GM21367 (cell line): ENCODE results near the gene MIB2.
A peak's percentile ranks its signal among the peaks of the same experiment; 100 is the strongest.
"Not testable (repeated sequence)": the region's sequence is repeated elsewhere in the genome, so short reads cannot be mapped to it uniquely, and the experiment has no call there.

Source experiments
- ATAC-seq: cut with Tn5 transposase; IDR thresholded peaks from one replicate; pipeline ENCODE4 v1.9.1; 2021; ENCODE audit not compliant: unreplicated experiment

The MIB2 gene

DNA sequence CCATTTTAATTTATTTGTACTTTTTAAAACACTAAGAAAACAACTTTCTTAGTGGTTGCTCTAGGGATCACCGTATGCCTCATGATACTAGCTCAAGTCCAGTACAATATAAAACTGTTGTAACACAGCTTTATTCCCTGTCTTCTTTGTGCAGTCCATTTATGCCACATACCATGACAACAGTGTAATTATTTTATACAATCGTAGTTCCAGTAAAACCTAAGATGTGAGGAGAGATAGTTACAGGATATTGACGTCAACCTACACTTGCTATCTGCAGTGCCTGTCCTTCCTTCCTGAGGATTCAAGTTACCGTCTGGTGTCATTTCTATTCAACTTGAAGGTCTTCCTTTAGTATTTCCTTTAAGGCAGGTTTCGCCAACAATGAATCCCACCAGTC, 31.0 kb downstream of the MIB2 start:
- ATAC-seq, result not testable (repeated sequence)

- ATAC-seq, result not testable (repeated sequence)
These were observed 32.4 kb downstream of the MIB2 start for GRCh38 chr1:1647567-1648241.

GRCh38 chr1:1648265-1648664, 33.0 kb downstream of the MIB2 start:
- not testable (repeated sequence) for ATAC-seq

- peak; percentile 61 for ATAC-seq
These were observed 43.6 kb downstream of the MIB2 start, which contains the start of gene CDK11B for GRCh38 chr1:1658583-1659549. TSS of gene CDK11B (minus strand) at chr1:1659004. CDS start at chr1:1657485, 1,519 bp downstream.

DNA sequence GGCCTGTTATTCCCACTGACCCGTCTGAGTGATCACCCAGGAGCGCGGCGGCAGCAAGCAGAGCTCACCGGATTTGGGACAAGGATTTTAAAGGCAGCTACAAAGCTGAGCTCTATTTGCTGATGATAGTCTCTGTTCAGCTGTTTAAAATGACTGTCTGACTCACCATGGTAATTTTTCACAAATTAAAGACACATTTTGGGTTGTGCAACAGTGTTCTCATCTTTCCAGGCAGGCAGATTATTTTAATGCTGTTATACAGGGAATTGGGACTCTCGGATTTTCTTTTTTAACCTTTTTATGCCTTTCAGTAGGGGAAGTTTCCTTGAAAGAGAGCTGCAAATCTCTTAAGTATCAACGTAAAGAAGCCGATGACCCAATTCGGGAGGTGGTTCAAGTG, 47.1 kb downstream of the MIB2 start:
- not testable (repeated sequence) for ATAC-seq

DNA sequence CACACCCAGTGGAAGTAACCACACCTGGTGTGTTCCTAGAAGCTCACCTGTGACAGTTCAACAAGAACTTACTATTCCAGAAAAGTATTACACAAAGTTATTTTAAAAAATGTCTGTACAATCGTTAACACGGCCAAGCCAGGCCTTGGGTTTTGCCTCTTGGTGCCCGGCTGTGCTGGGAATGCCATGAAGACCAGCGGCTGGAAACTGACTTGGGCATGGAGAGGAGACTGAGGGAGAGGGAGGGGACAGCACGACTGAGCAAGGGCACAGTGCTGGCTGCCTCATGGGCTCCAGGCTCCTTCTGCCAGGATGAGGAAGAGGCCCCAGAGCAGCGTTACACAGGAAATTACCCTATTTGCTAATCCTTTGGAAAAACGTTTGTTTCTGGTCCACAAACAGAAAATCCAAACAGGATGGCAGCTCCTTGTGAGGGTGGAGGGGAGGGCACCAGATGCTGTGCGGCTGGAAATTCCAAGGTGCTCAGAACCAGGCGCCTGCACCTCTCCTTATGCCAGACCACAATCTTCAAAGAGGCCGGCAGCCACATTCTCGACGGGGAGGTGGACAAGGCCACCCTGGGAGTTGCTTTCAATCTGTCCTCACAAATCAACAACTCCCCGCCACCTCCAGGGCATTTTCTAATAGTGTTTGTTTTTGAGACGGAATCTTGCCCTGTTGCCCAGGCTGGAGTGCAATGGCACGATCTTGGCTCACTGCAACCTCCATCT, 47.7 kb downstream of the MIB2 start:
- ATAC-seq, result not testable (repeated sequence)

DNA sequence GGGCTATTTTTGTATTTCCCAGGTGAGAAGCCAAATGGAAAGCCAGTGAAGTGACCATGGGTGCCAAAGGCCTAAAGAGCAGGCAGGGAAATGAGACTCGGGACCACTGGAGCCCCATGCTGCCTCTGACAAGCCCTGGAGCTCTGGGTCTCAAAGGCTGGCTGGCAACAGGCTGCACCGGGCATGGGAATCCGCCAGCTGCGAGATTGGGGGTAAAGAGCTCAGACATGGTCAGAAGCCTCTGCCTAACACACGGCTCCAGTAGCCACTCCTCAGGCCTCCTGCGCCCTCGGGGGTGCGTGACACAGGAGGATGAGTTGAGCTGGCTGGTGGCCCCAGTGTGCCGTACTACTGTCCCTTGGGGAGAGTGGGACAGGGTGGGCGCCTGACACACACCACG, 49.0 kb downstream of the MIB2 start:
- ATAC-seq, result not testable (repeated sequence)

DNA sequence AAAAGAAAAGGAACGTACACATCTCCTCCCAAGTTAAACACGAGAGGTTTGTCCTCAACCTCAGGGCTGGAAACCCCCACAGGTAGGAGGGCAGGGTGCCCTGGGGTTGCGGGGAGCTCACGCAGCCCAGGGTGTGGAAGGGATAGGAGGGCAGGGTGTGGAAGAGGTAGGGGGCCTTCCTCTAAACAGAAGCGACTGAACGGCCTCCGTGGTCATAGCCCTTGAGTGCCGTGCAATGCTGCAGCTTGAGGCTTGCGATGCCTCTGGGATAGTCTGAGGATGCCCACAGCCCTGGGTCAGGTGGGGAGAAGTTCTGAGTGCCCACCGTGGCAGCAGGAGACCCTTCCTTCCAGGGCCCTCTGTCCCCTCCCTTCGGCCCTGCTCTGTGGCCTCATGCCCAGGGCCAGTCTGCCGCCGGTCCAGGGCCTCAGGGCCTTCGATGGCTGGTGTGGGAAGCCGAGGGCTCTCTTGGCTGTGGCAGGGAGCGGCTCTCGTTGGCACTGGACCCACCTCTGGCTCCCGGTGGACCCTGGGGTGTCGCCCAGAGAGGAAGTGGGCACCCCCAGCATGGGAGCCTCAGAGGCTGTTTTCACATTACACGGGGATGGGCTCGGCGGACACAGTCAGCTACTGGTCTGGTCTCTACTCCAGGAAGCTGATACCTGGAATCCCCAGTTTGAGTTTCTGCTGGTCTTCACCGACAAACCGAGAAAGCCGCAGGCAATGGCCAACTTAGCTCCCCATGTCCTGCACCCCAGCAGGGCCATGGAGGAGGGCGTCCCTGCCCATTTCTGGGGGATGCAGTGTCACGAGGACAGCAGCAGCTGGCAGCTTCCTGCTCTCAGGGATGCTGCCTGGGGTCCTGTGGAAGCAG, 49.9 kb downstream of the MIB2 start:
- ATAC-seq, result no peak

DNA sequence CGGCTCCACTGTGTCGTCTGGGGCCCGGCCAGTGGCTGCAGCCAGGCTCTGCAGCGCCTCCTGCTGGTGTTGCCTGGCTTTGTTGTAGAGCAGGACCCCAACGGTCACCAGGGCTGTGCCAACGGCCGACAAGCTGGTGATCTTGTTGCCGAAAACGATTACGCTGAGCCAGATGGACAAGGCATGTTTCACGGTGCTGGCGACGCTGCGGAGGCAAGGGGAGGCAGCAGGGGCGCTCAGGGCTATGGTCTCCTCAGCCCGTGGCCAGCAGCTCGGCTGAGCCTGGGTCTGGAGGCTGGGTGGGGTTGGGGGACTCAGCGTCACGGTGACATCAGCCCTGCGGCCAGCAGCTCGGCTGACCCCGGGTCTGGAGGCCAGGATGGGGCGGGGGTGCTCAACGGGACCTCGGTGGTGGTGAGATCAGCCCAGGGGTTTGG, 50.5 kb downstream of the MIB2 start:
- ATAC-seq, result no peak

DNA sequence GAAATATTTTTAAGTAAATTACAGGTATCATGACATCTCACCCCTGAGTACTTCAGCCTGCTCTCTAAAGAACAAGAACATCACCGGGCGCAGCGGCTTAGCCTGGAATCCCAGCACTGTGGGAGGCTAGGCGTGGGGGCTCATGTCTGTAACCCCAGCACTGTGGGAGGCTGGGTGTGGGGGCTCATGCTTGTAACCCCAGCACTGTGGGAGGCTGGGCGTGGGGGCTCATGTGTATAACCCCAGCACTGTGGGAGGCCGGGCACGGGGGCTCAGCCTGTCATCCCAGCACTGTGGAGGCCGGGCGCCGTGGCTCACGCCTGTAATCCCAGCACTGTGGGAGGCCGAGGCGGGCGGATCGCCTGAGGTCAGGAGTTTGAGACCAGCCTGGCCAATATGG, 51.2 kb downstream of the MIB2 start:
- no peak for ATAC-seq

DNA sequence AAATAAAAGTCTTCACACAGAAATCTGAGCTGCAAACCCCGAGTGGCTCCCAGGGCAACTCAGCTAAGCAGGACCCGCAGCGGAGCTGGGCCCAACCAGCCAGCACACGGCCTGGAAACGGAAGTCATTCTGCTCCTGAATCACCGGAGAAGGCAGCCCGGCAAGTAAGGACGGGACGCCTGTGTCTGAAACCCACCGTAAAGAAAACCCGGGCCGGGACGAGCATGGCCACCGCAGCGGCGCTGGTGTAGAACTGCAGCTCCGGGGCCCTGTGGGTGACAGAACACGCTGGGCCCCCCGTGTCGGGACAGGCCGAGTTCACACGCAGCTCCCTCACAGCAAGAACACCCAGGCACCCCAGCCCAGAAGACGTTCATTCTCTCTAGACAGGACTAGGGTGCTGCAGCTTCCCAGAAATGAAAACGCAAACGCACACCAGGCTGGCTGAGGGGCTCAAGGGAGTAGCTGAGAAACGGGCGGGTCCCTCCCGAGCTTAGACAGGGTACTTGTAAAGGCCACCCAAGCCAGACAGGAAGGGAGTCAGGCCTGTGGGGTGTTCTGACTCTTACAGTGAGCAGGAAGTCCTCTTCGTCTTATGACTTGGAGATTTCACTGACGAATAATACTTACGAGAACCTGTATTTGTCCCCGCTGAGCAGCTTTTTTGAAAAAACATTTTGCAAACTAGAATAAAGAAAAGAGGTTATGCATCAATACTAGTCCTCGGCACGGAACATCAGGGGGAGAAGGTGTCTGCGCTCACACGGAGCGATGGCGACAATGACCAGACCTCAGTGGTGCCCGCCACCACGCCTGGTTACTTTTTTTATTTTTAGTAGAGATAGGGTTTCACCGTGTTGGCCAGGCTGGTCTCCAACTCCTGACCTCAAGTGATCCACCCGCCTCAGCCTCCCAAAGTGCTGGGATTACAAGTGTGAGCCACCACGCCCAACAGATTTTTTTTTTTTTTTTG, 54.5 kb downstream of the MIB2 start:
- ATAC-seq, result no peak

DNA sequence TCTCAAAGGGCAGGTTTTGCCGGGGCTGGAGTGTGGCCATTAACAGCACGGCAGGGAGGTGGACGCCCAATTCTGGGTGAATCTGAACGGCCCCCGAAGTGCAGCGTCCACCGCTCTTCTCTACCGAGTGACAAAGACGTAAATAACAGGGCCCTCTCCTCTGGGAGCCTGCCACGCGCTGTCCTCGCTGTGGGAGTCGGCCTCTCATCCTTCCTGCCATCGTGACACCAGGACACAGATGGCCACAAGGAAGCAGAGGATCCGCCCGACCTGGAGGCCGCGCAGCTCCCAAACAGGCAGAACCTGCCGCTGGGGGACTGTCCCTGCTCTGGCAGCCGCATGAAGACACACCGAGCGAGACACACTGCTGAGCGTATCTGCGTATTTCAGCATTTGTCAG, 55.6 kb downstream of the MIB2 start:
- no peak for ATAC-seq

- ATAC-seq, result no peak
These were observed 56.2 kb downstream of the MIB2 start for GRCh38 chr1:1671365-1672119.

DNA sequence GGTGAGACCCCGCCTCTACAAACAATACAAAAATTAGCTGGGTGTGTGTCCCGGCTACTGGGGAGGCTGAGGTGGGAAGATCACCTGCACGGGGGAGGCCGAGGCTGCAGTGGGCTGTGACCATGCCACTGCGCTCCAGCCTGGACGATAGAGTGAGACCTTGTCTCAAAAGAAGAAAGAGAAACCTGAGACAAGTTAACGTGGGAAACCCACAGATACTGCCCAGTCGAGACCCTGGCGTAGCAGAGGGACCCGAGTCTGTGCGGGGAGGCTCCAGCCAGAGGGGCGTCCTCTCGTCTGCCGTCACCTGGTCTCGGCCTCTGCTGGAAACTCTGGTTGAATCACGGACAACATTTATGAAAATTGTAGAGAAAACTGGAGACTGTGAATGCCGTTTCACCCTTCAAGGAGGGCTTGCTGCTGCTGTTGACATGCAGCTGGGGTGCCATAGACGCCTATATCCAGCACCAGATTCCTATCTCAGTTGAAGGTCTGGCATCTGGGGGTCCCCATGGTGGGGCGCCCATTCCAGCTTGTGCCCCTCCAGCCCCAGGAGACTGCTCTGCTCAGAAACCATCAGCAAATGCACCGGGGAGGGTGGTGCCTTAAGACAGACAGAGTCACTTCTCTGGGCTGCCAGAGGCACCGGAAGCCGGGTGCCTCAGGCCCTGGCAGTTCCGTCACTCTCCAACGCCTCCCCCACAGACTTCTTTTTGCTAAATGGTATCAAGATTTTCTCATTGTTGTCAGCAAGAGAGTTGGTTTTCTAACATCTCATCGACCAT, 57.1 kb downstream of the MIB2 start:
- no peak for ATAC-seq

- not testable (repeated sequence) for ATAC-seq
These were observed 59.5 kb downstream of the MIB2 start for GRCh38 chr1:1674806-1675205.

GRCh38 chr1:1675218-1675617, 59.9 kb downstream of the MIB2 start:
- ATAC-seq, result not testable (repeated sequence)

- not testable (repeated sequence) for ATAC-seq
These were observed 60.8 kb downstream of the MIB2 start for GRCh38 chr1:1676087-1676486.
